ENCODE data around the gene MRPS18A. TPM values are rescaled to one million over a fixed set of nuclear protein-coding genes. Genes with fewer than 3 reads are reported as not detected.
"Not testable (repeated sequence)": the region's sequence is repeated elsewhere in the genome, so short reads cannot be mapped to it uniquely, and the experiment has no call there.

The MRPS18A gene
- total RNA-seq, 4 donors from 2014 or later, result 41.1 to 64.4 (median 52.4) TPM

DNA sequence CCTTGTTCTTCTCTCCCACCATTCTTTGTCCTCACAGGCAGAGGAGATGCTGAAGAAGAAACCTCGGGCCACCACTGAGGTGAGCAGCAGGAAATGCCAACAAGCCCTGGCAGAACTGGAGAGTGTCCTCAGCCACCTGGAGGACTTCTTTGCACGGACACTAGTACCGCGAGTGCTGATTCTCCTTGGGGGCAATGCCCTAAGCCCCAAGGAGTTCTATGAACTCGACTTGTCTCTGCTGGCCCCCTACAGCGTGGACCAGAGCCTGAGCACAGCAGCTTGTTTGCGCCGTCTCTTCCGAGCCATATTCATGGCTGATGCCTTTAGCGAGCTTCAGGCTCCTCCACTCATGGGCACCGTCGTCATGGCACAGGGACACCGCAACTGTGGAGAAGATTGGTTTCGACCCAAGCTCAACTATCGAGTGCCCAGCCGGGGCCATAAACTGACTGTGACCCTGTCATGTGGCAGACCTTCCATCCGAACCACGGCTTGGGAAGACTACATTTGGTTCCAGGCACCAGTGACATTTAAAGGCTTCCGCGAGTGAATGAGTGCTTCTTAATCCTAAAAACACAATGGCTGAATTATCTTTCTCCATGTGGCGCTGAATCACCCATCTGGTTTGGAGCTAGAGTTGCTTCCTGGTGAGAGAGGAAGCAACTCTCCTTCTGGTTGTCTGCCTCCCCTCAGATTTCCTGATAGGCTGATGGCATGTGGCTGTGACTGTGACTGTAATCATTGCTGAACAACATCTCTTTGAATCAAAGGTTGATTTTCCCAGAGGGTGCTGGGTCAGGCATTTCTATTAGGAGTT is 47.4 kb downstream of the MRPS18A start:
- Histone ChIP-seq H3K27ac (no peak overlapping the region), H3K9me3 (no peaks in the 10 kb centered on the region), H3K4me3 (no peak overlapping the region), H3K27me3 (no peaks in the 10 kb centered on the region), H3K4me1 (peaks cover 0 to 36% (median 18%) of the 10 kb centered on the region in 4 donors), H3K36me3 (peaks cover 0 to 48% (median 0%) of the 10 kb centered on the region in 3 donors)
- no peak for DNase-seq
- TF ChIP-seq POLR2A (IDR thresholded peaks at IDR 0.05), result no peak
- TF ChIP-seq, protein P1, sequence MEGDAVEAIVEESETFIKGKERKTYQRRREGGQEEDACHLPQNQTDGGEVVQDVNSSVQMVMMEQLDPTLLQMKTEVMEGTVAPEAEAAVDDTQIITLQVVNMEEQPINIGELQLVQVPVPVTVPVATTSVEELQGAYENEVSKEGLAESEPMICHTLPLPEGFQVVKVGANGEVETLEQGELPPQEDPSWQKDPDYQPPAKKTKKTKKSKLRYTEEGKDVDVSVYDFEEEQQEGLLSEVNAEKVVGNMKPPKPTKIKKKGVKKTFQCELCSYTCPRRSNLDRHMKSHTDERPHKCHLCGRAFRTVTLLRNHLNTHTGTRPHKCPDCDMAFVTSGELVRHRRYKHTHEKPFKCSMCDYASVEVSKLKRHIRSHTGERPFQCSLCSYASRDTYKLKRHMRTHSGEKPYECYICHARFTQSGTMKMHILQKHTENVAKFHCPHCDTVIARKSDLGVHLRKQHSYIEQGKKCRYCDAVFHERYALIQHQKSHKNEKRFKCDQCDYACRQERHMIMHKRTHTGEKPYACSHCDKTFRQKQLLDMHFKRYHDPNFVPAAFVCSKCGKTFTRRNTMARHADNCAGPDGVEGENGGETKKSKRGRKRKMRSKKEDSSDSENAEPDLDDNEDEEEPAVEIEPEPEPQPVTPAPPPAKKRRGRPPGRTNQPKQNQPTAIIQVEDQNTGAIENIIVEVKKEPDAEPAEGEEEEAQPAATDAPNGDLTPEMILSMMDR (IDR thresholded peaks at IDR 0.05), result no peak

DNA sequence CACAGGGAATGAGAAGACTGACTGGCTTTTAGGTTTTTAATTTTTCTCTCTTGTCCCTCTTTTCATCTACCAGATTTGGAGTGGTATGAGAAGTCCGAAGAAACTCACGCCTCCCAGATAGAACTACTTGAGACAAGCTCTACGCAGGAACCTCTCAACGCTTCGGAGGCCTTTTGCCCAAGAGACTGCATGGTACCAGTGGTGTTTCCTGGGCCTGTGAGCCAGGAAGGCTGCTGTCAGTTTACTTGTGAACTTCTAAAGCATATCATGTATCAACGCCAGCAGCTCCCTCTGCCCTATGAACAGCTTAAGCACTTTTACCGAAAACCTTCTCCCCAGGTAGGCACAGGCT is 51.3 kb downstream of the MRPS18A start:
- no peak for DNase-seq
- H3K9me3 ChIP-seq, result no peaks in the 10 kb centered on the region
- peak overlapping the region; percentile 71 to 84 (median 72) for H3K4me3 ChIP-seq
- no peak for TF ChIP-seq POLR2A (IDR thresholded peaks at IDR 0.05)
- TF ChIP-seq, protein P1 (IDR thresholded peaks at IDR 0.05), result no peak
- H3K27me3 ChIP-seq, result no peaks in the 10 kb centered on the region
- H3K27ac ChIP-seq, result peak overlapping the region; percentile 84 to 89 (median 86)
- H3K36me3 ChIP-seq, result peaks cover 0 to 37% (median 0%) of the 10 kb centered on the region in 3 donors
- peaks cover 0 to 52% (median 17%) of the 10 kb centered on the region in 4 donors for H3K4me1 ChIP-seq

DNA sequence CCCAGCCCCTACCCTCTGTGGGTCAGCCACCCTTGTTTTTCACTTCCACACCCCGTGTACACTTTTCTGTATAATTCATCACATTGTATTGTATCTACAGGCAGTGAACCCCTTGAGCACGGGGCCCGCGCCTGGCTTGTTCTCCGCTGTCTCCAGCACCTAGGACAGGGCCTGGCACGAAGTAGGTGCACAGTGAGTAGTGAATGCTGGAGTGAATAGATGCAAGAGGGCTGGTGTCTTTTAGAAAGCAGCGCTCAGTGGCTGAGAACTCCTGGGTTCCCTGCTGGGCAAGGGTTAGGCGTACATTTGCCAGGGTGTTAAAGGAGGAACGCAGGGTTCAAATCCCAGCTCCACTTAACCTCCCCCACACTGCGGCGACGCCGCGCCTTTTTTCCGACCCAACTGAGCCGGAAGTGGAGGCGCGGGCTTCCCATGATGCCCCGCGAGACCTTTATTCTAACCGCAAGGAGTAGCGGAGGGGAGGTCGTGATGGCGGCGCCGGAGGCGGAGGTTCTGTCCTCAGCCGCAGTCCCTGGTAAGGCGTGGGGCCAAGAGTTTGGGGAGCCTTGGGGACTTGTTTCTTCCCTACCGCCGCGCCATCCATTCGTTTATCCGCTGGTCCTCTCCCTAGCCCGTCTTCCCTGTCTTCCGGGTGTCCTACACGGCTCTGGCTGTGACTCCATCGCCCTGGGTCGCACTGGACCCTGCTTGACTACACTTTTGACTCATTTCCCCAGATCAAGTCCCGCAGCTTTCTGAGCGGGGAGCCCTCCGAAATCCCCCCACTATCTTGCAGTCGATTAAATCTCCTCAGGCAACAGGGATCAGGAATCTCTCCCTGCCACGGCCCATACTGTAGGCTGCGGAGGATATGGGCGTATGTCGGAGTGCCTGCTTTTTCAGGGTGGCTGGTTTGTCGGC is 51.9 kb downstream of the MRPS18A start, which contains the start of gene MAD2L1BP:
TSS of gene MAD2L1BP (plus strand) at position 454 of the 921 bp plus-strand sequence. CDS start at position 490, 36 bp downstream.
- Histone ChIP-seq H3K4me3 (peak within 1 kb of the TSS; percentile 71 to 84 (median 72)), H3K27me3 (no peaks in the 10 kb centered on the region), H3K27ac (peak within 1 kb of the TSS; percentile 84 to 89 (median 86)), H3K9me3 (no peaks in the 10 kb centered on the region), H3K4me1 (peaks cover 0 to 52% (median 17%) of the 10 kb centered on the region in 4 donors), H3K36me3 (peaks cover 0 to 30% (median 0%) of the 10 kb centered on the region in 3 donors)
- TF ChIP-seq POLR2A (IDR thresholded peaks at IDR 0.05), result peak; percentile 67 to 78
- TF ChIP-seq, protein P1 (IDR thresholded peaks at IDR 0.05), result no peak
- peak; percentile 85 to 93 (median 91) for DNase-seq

DNA sequence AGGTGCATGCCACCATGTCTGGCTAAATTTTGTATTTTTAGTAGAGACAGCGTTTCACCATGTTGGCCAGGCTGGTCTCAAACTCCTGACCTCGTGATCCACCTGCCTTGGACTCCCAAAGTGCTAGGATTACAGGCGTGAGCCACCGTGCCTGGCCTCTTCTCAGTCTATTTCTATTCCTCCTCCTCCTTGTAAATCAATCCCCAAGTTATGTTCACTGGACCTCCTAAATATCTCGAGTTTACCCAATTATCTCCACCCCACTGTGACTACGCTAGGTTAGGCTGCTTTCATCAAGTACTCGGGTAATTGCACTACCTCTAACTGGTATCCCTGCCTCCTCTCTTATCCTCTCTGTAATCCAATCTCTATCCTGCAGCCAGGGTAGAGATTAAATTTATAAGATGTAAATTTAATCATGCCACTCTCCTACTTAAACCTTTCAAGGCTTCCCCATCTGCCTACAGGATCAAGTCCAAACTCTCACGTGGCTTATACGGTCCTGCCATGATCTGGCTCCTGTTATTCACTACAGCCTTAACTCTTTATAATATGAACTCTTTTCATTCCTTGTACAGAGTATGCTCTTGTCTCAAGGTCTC is 52.8 kb downstream of the MRPS18A start:
- H3K27me3 ChIP-seq, result no peaks in the 10 kb centered on the region
- no peak overlapping the region for H3K4me3 ChIP-seq
- TF ChIP-seq, protein P1 (IDR thresholded peaks at IDR 0.05), result no peak
- TF ChIP-seq POLR2A (IDR thresholded peaks at IDR 0.05), result no peak
- peaks cover 0 to 58% (median 20%) of the 10 kb centered on the region in 4 donors for H3K4me1 ChIP-seq
- H3K36me3 ChIP-seq, result peaks cover 0 to 22% (median 0%) of the 10 kb centered on the region in 3 donors
- DNase-seq, result no peak
- H3K9me3 ChIP-seq, result no peaks in the 10 kb centered on the region
- peak overlapping the region in 2 of 4 donors; percentile 88 to 89 for H3K27ac ChIP-seq

DNA sequence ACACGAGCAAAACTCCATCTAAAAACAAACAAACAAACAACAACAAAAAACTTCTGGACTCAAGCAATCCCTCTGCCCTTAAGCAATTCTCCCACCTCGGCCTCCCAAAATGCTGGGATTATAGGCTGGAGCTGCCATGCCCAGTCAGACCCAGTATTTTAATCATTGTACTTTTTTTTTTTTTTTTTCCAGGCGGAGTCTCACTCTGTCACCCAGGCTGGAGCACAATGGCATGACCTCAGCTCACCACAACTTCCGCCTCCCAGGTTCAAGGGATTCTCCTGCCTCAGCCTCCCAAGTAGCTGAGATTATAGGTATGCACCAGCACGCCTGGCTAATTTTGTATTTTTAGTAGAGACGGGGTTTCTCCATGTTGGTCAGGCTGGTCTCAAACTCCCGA is 54.6 kb downstream of the MRPS18A start:
- H3K4me1 ChIP-seq, result peaks cover 0 to 48% (median 15%) of the 10 kb centered on the region in 4 donors
- not testable (repeated sequence) for DNase-seq, H3K4me3 ChIP-seq, H3K9me3 ChIP-seq, H3K36me3 ChIP-seq, H3K27me3 ChIP-seq
- H3K27ac ChIP-seq, result peak overlapping the region in 1 of 4 donors; percentile 18
